Measurements from ENCODE around the gene MRPL32. TPM values are rescaled to one million over a fixed set of nuclear protein-coding genes. Genes with fewer than 3 reads are reported as not detected.

Gene MRPL32
- total RNA-seq, 1 donor from 2014 or later: 71.2 TPM

DNA sequence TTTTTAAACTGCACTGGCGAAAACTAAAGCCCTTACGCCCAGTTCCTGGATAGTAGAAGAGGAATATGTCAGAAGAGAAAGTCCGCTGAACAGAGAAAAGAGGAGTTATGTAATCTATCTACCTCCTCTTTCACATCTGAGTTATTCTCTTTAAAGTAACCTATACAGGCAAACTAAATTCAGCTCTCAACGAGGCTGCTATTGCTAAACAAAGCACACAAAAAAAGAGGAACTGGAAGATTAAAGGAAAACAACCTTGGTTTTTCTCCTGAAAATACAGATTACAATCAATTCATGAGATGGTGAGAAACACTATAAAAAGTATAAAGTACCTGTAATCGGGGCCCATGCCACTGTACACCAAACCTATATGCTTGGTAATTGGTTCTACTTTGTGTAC is 6.0 kb upstream of the MRPL32 start:
- H3K27ac Mint-ChIP-seq (ENCODE audit: unreplicated experiment): no peak overlapping the region
- H3K27ac ChIP-seq (ENCODE audit: low read depth, low read length): no peak overlapping the region
- H3K27me3 ChIP-seq (ENCODE audit: insufficient read depth, low read length): no peaks in the 10 kb centered on the region
- H3K4me1 Mint-ChIP-seq (ENCODE audit: low read depth, unreplicated experiment): peaks cover 28% of the 10 kb centered on the region
- no peak overlapping the region for H2AFZ ChIP-seq (ENCODE audit: low read depth, low read length)
- no peaks in the 10 kb centered on the region for H3K9me3 Mint-ChIP-seq (ENCODE audit: unreplicated experiment)
- no peak overlapping the region for H3K4me3 ChIP-seq (ENCODE audit: insufficient read depth, low read depth, low read length)
- H3K4me2 ChIP-seq (ENCODE audit: low read length): no peak overlapping the region
- H3K36me3 Mint-ChIP-seq (ENCODE audit: low read depth, unreplicated experiment): peaks cover 4% of the 10 kb centered on the region
- no peaks in the 10 kb centered on the region for H3K9me3 ChIP-seq (ENCODE audit: insufficient read depth, low read depth, low read length)
- peaks cover 53% of the 10 kb centered on the region for H4K20me1 ChIP-seq (ENCODE audit: insufficient read depth, low read length)
- no peaks in the 10 kb centered on the region for H3K4me1 ChIP-seq (ENCODE audit: insufficient read depth, low read length)
- no peak overlapping the region for H3K4me3 Mint-ChIP-seq (ENCODE audit: unreplicated experiment)
- FAIRE-seq (no peak), DNase-seq (ENCODE audit: low read depth) (no peak)
- no peaks in the 10 kb centered on the region for H3K27me3 Mint-ChIP-seq (ENCODE audit: low read depth, unreplicated experiment)
- H3K9ac ChIP-seq (ENCODE audit: low read length): no peak overlapping the region
- H3K36me3 ChIP-seq (ENCODE audit: insufficient read depth, low read length): peaks cover 44% of the 10 kb centered on the region
- TF ChIP-seq EZH2 (IDR thresholded peaks at IDR 0.05; ENCODE audit: insufficient read depth, low read length) (no peak), CTCF (IDR thresholded peaks at IDR 0.05; ENCODE audit: insufficient read depth, low read depth, low read length) (no peak)
- peaks cover 54% of the 10 kb centered on the region for H3K79me2 ChIP-seq (ENCODE audit: insufficient read depth, low read length)

DNA sequence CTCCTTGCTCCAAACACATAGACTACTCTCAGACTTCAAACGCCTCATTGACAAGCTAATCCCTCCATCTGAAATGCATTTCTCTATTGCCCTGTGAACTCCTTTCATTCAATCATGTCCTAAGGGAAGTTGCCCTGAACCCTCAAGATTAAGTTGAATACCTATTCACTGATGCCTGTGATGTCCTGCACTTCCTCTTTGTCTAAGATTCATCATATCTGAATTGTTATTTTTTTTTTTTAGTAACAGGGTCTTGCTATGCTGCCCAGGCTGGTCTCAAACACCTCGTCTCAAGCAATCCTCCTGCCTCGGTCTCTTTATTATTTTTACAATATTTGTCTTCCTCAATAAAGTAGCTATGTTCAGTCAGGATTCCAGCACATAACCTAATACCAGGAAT is 3.4 kb upstream of the MRPL32 start:
- no peak for TF ChIP-seq CTCF (IDR thresholded peaks at IDR 0.05; ENCODE audit: insufficient read depth, low read depth, low read length)
- no peak for TF ChIP-seq EZH2 (IDR thresholded peaks at IDR 0.05; ENCODE audit: insufficient read depth, low read length)
- H3K36me3 ChIP-seq (ENCODE audit: insufficient read depth, low read length): peaks cover 24% of the 10 kb centered on the region
- no peaks in the 10 kb centered on the region for H3K9me3 ChIP-seq (ENCODE audit: insufficient read depth, low read depth, low read length)
- H3K4me1 ChIP-seq (ENCODE audit: insufficient read depth, low read length): peaks cover 6% of the 10 kb centered on the region
- no peak overlapping the region for H2AFZ ChIP-seq (ENCODE audit: low read depth, low read length)
- H3K27ac ChIP-seq (ENCODE audit: low read depth, low read length): no peak overlapping the region
- peaks cover 59% of the 10 kb centered on the region for H4K20me1 ChIP-seq (ENCODE audit: insufficient read depth, low read length)
- H3K79me2 ChIP-seq (ENCODE audit: insufficient read depth, low read length): peaks cover 78% of the 10 kb centered on the region
- Mint-ChIP-seq H3K36me3 (ENCODE audit: low read depth, unreplicated experiment) (peaks cover 2% of the 10 kb centered on the region), H3K27me3 (ENCODE audit: low read depth, unreplicated experiment) (no peaks in the 10 kb centered on the region), H3K9me3 (ENCODE audit: unreplicated experiment) (no peaks in the 10 kb centered on the region), H3K4me1 (ENCODE audit: low read depth, unreplicated experiment) (peaks cover 28% of the 10 kb centered on the region), H3K27ac (ENCODE audit: unreplicated experiment) (no peak overlapping the region), H3K4me3 (ENCODE audit: unreplicated experiment) (no peak overlapping the region)
- DNase-seq (ENCODE audit: low read depth): no peak
- H3K4me2 ChIP-seq (ENCODE audit: low read length): no peak overlapping the region
- no peak for FAIRE-seq
- H3K9ac ChIP-seq (ENCODE audit: low read length): no peak overlapping the region
- H3K4me3 ChIP-seq (ENCODE audit: insufficient read depth, low read depth, low read length): no peak overlapping the region
- no peaks in the 10 kb centered on the region for H3K27me3 ChIP-seq (ENCODE audit: insufficient read depth, low read length)

DNA sequence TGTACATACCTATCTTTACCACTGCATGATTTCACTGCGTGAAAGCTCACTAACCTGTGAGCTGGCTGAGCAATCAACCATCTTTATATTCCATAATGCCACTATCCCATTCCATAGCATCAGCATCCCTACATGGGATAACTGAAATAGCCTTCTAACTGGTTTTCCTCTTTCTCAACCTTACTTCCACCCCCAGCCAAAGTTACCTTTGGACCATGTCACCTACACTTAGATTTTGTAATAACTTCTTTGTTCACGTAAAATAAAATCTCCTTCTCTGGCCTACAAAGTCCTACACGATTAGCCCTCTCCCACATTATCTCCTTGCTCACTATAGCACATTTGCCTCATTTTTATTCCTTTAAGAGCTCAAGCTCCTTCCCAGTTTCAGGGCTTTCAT is 2.7 kb upstream of the MRPL32 start:
- Histone ChIP-seq H3K9me3 (ENCODE audit: insufficient read depth, low read depth, low read length) (no peaks in the 10 kb centered on the region), H3K27ac (ENCODE audit: low read depth, low read length) (no peak overlapping the region), H3K4me3 (ENCODE audit: insufficient read depth, low read depth, low read length) (no peak overlapping the region), H3K9ac (ENCODE audit: low read length) (no peak overlapping the region), H4K20me1 (ENCODE audit: insufficient read depth, low read length) (peaks cover 65% of the 10 kb centered on the region), H2AFZ (ENCODE audit: low read depth, low read length) (no peak overlapping the region), H3K4me2 (ENCODE audit: low read length) (peak overlapping the region; percentile 90), H3K27me3 (ENCODE audit: insufficient read depth, low read length) (no peaks in the 10 kb centered on the region), H3K4me1 (ENCODE audit: insufficient read depth, low read length) (peaks cover 8% of the 10 kb centered on the region), H3K79me2 (ENCODE audit: insufficient read depth, low read length) (peaks cover 84% of the 10 kb centered on the region), H3K36me3 (ENCODE audit: insufficient read depth, low read length) (peaks cover 19% of the 10 kb centered on the region)
- Mint-ChIP-seq H3K27ac (ENCODE audit: unreplicated experiment) (no peak overlapping the region), H3K9me3 (ENCODE audit: unreplicated experiment) (no peaks in the 10 kb centered on the region), H3K4me3 (ENCODE audit: unreplicated experiment) (peak overlapping the region; percentile 66), H3K27me3 (ENCODE audit: low read depth, unreplicated experiment) (no peaks in the 10 kb centered on the region), H3K4me1 (ENCODE audit: low read depth, unreplicated experiment) (peaks cover 30% of the 10 kb centered on the region), H3K36me3 (ENCODE audit: low read depth, unreplicated experiment) (peaks cover 2% of the 10 kb centered on the region)
- no peak for TF ChIP-seq CTCF (IDR thresholded peaks at IDR 0.05; ENCODE audit: insufficient read depth, low read depth, low read length)
- no peak for TF ChIP-seq EZH2 (IDR thresholded peaks at IDR 0.05; ENCODE audit: insufficient read depth, low read length)
- DNase-seq (ENCODE audit: low read depth): no peak
- no peak for FAIRE-seq

Measured in astrocyte (in vitro differentiated cells and primary cell).